CD4-positive, alpha-beta T cell (primary cell): ENCODE results near the gene KLHL18. TPM values are rescaled to one million over a fixed set of nuclear protein-coding genes. Genes with fewer than 3 reads are reported as not detected.

Experiments
- ATAC-seq: fragments of 200-7000 bp; cut with Tn5 transposase; one replicate; pipeline ENCODE4 v1.10.0; 2022; ENCODE audit warnings: mild to moderate bottlenecking; ENCODE audit not compliant: poor library complexity
- CTCF ChIA-PET: fragments of 350-600 bp; sonication (Branson Sonifier 250); formaldehyde crosslinking; loops from one replicate; lab custom pipeline; 2021; ENCODE audit warnings: antibody characterized with exemption, inconsistent platforms; lab: Charles Lee
- POLR2A ChIA-PET: fragments of 350-600 bp; sonication (Branson Sonifier 250); formaldehyde crosslinking; loops from one replicate; lab custom pipeline; 2021; ENCODE audit warnings: antibody characterized with exemption, inconsistent platforms; lab: Charles Lee
- DNase-seq, 14 experiments: peaks; one replicate each; pipeline ENCODE4 v3.0.0-alpha.2; 2013 to 2020; ENCODE audit warnings: mixed read lengths in 2 of 14
- H3K27ac ChIP-seq, 2 donors: one replicate each; pipeline versions ENCODE4 v1.5.1 to v1.7.0; 2013; ENCODE audit warnings: low read length in 2 of 2, low read depth in 1 of 2, mild to moderate bottlenecking in 1 of 2
- H3K27me3 ChIP-seq, 2 experiments: 1 replicate in 1 of 2; 2 replicates in 1 of 2; pipeline versions ENCODE4 v1.6.1 to v1.7.0; 2013; ENCODE audit warnings: low read length in 2 of 2, control low read depth in 1 of 2, mild to moderate bottlenecking in 1 of 2, moderate library complexity in 1 of 2; ENCODE audit not compliant: insufficient read depth in 2 of 2, control insufficient read depth in 1 of 2
- H3K36me3 ChIP-seq: one replicate; pipeline ENCODE4 v1.6.1; 2013; ENCODE audit warnings: low read length, control low read depth; ENCODE audit not compliant: insufficient read depth
- H3K4me1 ChIP-seq: one replicate; pipeline ENCODE4 v1.6.1; 2013; ENCODE audit warnings: low read length, control low read depth; ENCODE audit not compliant: insufficient read depth
- H3K4me3 ChIP-seq: one replicate; pipeline ENCODE4 v1.5.1; 2013; ENCODE audit warnings: mild to moderate bottlenecking, low read length, moderate library complexity
- H3K9me3 ChIP-seq, 2 experiments: 1 replicate in 1 of 2; 2 replicates in 1 of 2; pipeline versions ENCODE4 v1.6.1 to v1.7.0; 2013; ENCODE audit warnings: low read length in 2 of 2, mild to moderate bottlenecking in 2 of 2, control low read depth in 1 of 2, moderate library complexity in 1 of 2; ENCODE audit not compliant: control insufficient read depth in 1 of 2, insufficient read depth in 1 of 2
- H3K27ac Mint-ChIP-seq: one replicate; pipeline ENCODE4 v1.8.0; 2020; ENCODE audit warnings: mixed read lengths
- H3K27me3 Mint-ChIP-seq: one replicate; pipeline ENCODE4 v1.8.0; 2021; ENCODE audit warnings: mixed read lengths
- H3K36me3 Mint-ChIP-seq: one replicate; pipeline ENCODE4 v1.8.0; 2021; ENCODE audit warnings: low read depth, mixed read lengths
- H3K4me1 Mint-ChIP-seq: one replicate; pipeline ENCODE4 v1.8.0; 2021; ENCODE audit warnings: low read depth, mixed read lengths
- H3K4me3 Mint-ChIP-seq: one replicate; pipeline ENCODE4 v1.8.0; 2020; ENCODE audit warnings: mild to moderate bottlenecking, mixed read lengths
- H3K9me3 Mint-ChIP-seq: one replicate; pipeline ENCODE4 v1.8.0; 2020; ENCODE audit warnings: mixed read lengths
- CTCF ChIP-seq: fragments of 200-600 bp; IDR thresholded peaks from one replicate; pipeline ENCODE4 v1.8.0; 2022; ENCODE audit warnings: antibody characterized with exemption, mild to moderate bottlenecking
- intact Hi-C, 2 experiments: fragments of 100-400 bp; cut with DNase I in 1 of 2; cut with micrococcal nuclease in 1 of 2; formaldehyde crosslinking; loops; one replicate each; pipeline versions ENCODE4 v1.15.1 to v1.9.0; 2023 to 2025; cut with DNase I, micrococcal nuclease
- total RNA-seq, 174 experiments: library from RNA in 2 of 174; stranded (reverse) in 2 of 174; gene quantifications; one replicate each; pipeline ENCODE4 v1.2.3 and lab custom pipeline; 2021 to 2026

The KLHL18 gene
- total RNA-seq, 2 experiments from 2014 or later: 43.3 to 43.7 TPM

DNA sequence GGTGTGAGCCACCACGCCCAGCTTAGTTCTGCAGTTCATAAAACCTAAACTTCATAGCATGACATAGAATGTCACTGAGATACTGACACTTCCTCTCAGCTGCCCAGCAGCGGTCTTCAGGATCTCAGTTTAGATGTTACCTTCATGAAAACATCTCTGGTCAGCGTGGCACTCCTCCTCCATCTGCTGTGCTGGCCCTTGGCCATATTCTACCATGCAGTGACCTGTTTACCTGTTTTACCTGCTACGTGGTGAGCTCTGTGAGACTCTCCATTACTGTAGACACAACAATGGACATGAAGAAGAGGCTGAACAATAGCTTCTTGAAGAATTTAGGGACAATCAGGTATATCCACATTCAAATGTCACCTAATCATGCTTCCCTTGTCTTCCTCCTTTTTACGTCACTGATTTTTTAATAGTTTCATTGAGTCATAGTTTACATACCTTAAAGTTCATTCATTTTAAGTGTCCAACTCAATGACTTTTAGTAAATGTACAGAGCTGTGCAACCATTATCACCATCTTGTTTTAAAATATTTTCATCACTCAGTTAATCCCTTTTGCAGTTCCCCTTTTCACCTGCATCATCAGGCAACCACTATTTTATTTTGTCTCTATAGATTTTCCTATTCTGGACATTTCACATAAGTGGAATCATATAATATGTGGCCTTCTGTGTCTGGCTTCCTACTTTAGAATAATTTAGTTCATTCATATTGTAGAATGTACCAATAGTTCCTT lies 65.8 kb downstream of the KLHL18 start:
- Mint-ChIP-seq H3K36me3 (peaks cover 20% of the 10 kb centered on the region), H3K27me3 (no peaks in the 10 kb centered on the region), H3K4me3 (no peak overlapping the region), H3K27ac (no peak overlapping the region), H3K9me3 (no peaks in the 10 kb centered on the region), H3K4me1 (no peaks in the 10 kb centered on the region)
- Histone ChIP-seq H3K27ac (no peak overlapping the region), H3K4me1 (no peaks in the 10 kb centered on the region), H3K27me3 (no peaks in the 10 kb centered on the region), H3K4me3 (no peak overlapping the region), H3K36me3 (peaks cover 15% of the 10 kb centered on the region), H3K9me3 (no peaks in the 10 kb centered on the region)
- no peak for TF ChIP-seq CTCF
- ATAC-seq (no peak), DNase-seq (no peak)
- CTCF ChIA-PET: interaction anchor here (0.5 kb wide), 1 partner anchor 38 kb away, joined by 3 read pairs; no protein-coding TSS in a partner anchor
- intact Hi-C loops: no loop called here
- POLR2A ChIA-PET: no interaction called here

GRCh38 chr3:47355010-47355409 lies 72.3 kb downstream of the KLHL18 start:
- Mint-ChIP-seq H3K4me3 (no peak overlapping the region), H3K4me1 (no peaks in the 10 kb centered on the region), H3K9me3 (peaks cover under 1% of the 10 kb centered on the region), H3K36me3 (peaks cover 4% of the 10 kb centered on the region), H3K27me3 (no peaks in the 10 kb centered on the region), H3K27ac (no peak overlapping the region)
- Histone ChIP-seq H3K4me1 (no peaks in the 10 kb centered on the region), H3K36me3 (no peaks in the 10 kb centered on the region), H3K4me3 (no peak overlapping the region), H3K9me3 (peaks cover 13 to 16% of the 10 kb centered on the region in 2 experiments), H3K27ac (no peak overlapping the region), H3K27me3 (no peaks in the 10 kb centered on the region)
- CTCF ChIA-PET: no interaction called here
- DNase-seq (no peak), ATAC-seq (no peak)
- TF ChIP-seq CTCF: no peak
- intact Hi-C loops: no loop called here
- POLR2A ChIA-PET: no interaction called here

- peaks cover 14 to 19% of the 10 kb centered on the region in 2 experiments for H3K9me3 ChIP-seq
- Mint-ChIP-seq H3K4me1 (no peaks in the 10 kb centered on the region), H3K27me3 (no peaks in the 10 kb centered on the region), H3K27ac (no peak overlapping the region), H3K36me3 (peaks cover 9% of the 10 kb centered on the region), H3K9me3 (peaks cover 4% of the 10 kb centered on the region), H3K4me3 (no peak overlapping the region)
- no peak overlapping the region for H3K4me3 ChIP-seq
- H3K4me1 ChIP-seq: no peaks in the 10 kb centered on the region
- H3K36me3 ChIP-seq: no peaks in the 10 kb centered on the region
- POLR2A ChIA-PET: no interaction called here
- no peak for ATAC-seq
- H3K27ac ChIP-seq: no peak overlapping the region
- H3K27me3 ChIP-seq: no peaks in the 10 kb centered on the region
- intact Hi-C loops: no loop called here
- TF ChIP-seq CTCF: no peak
- no peak for DNase-seq
- CTCF ChIA-PET: no interaction called here
Observed at GRCh38 chr3:47356201-47356600, 73.5 kb downstream of the KLHL18 start.
